HG03520 (cell line): ENCODE data around the gene AFAP1L1.

Experiments used
- ATAC-seq: cut with Tn5 transposase; IDR thresholded peaks from one replicate; pipeline ENCODE4 v1.9.1; 2021; ENCODE audit warnings: mild to moderate bottlenecking, moderate library complexity; ENCODE audit not compliant: unreplicated experiment

The AFAP1L1 gene

GRCh38 chr5:149283626-149284480 lies 12.2 kb downstream of the AFAP1L1 start:
- no peak for ATAC-seq

DNA sequence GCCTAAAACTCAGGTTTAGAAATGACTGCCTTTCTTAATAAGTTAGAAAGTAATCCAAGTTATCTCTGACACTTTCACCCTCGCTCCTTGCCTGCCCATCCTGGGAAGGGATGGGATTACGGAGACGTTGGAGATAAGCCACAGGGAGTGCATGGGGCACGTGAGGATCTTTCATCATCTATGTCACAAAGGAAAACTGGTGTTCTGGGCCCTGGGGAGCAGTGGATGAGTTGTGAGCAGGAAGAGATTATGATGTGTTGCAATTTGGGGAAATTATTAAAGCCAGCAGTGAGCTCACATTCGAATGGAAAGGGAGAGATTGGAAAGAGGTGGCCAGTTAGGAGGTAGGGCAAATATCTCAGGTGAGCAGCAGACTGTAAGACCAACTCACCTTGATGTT lies 12.8 kb downstream of the AFAP1L1 start:
- no peak for ATAC-seq

GRCh38 chr5:149285153-149285552 lies 13.5 kb downstream of the AFAP1L1 start:
- ATAC-seq: no peak

GRCh38 chr5:149288436-149288835 lies 16.8 kb downstream of the AFAP1L1 start:
- ATAC-seq: no peak

GRCh38 chr5:149289301-149289700 lies 17.6 kb downstream of the AFAP1L1 start:
- ATAC-seq: no peak

DNA sequence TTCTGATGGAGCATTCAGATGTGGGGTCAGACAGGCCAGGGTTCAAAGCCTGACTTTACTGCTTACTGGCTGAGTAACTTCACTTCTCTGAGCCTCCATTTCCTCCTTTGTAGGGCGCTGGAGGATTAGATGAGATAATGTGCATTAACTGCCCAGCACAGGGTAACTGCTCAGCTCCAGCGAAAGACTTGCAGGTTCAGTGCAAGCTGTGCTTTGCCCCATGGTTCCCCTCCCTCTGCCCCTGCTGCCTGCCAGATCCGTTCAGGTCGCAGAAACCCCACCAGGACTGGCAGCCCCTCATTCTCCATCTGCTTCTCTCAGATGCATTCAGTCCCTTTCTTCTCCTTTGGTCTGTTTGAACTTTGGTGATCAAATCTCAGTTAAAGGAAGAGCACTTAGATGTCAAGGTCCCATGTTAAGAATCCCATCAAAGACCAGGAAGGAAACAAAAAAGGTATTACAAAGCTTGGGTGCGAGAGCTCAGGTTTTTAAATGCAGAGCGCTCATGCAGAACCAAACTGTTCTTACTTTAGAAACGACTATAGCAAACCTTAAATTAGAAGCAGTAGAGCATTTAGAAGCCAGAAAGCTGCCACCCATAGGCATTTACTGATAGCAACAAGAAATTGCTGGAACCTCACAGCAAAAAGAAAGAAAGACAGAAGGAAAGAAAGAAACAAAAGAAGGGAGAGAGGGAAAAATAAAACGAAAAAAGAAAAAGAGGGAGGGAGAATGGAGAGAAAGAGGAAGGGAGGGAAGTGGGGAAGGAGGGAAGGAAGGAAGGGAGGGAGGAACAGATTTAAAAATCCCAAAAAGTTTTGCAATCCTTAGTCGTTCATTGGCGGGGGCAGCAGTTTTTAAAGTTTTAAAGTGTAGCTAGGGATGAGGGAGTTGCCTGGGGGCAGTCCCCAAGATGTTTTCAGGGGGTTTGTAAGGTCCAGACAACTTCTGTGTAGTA lies 23.5 kb downstream of the AFAP1L1 start:
- no peak for ATAC-seq

DNA sequence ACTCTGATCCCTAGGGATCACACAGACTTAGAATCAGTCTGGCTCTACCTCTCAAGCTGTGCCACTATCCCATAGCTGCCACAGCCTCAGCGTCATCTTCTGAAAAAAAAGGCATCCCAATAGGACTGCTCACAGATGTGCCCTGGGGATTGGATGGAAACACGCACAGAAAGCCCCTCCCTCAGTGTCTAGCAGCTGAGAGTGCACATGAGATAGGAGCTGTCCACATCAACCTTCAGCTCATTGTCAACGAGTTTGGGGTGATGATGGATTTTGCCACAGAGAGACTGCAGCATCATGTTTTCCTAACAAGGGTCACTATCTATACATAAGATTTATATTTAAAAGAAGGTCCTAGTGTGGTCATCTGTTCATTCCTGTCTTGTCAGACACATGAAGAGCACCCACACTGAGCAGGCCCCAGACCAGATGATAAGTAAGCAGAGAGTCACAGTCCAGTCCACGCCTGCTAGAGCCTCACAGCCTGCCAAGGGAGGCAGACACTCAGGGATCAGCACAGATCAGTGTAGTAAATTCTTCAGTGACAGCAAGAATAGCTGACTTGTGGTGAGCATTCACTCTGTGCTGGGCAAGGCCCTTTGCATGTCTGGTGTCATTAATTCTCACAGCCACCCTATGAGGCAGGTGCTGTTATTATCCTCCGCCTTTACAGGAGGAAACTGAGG lies 25.8 kb downstream of the AFAP1L1 start:
- ATAC-seq: no peak

GRCh38 chr5:149298163-149298562 lies 26.5 kb downstream of the AFAP1L1 start:
- no peak for ATAC-seq

- no peak for ATAC-seq
Measured at GRCh38 chr5:149298842-149299404, 27.3 kb downstream of the AFAP1L1 start.

DNA sequence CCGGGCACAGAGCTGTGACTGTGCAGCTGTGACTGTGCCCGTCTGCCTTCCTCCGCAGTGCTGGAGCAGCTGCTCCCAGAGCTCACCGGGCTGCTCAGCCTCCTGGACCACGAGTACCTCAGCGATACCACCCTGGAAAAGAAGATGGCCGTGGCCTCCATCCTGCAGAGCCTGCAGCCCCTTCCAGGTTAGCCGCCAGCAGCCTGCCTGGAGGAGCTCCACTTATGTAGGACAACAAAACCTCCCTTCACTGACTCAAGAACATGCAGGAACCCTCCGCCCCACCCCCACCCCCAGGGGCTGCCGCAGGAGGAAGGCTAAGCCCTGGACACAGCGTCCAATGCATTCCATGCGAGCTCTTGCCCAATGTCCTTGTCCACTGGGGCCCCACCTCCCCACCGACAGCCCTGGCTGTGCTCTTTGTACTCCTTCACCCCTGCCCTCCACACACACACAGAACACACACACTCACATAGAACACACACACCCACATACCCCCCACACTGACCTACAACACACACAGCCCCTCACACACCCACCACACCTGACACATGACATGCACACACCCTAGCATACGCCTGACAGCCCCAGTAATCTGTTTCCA lies 27.9 kb downstream of the AFAP1L1 start:
- ATAC-seq: no peak

- ATAC-seq: no peak
Measured at GRCh38 chr5:149300441-149300840, 28.8 kb downstream of the AFAP1L1 start.

GRCh38 chr5:149301049-149301743 lies 29.5 kb downstream of the AFAP1L1 start:
- ATAC-seq: no peak

DNA sequence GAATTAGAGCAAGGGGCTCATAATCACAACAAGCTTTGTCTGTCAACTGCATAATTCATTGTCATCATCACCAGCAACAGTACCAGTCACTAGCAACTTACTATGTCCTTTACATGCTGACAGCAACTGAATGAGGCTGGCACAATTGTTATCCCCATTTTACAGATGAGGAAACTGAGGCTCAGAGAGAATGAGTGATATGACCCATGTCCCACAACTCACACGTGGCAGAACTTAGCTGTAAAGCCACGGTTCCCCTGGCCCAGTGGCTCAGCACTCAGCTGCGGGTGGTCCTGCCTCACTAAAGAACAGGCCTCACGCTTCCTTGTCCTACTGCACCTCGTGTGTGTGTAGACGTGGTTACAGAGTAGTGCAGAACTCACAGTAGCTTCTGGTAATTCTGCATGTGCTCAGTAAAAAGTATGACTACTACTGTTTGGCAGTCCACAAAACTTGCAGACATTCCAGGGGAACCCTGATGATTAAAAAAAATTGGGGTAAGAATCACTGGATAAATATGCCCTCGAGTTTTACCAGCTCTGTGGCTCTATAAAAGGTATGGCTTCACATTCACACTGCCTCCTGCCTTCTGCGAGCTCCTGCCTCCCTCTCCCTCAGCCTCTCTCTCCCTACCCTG lies 30.2 kb downstream of the AFAP1L1 start:
- ATAC-seq: no peak

DNA sequence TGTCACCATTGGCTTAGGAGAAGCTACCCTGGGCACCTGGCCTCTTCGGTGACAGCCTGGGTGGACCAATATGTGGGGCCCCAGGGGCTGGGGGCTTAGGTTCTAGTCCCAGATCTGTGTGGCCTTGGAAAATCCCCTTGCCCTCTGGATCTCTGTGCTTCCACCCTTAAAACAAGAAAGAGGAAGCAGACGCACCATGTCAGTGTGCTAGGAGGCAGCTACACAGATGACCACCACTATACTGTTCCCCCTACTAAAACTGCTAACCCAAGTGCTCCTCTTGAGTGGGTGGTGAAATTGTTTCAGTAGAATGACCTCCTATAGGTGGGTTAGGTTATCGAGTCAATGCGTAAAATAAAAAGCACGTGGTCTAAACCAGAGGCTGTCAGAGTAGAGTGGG lies 31.0 kb downstream of the AFAP1L1 start:
- ATAC-seq: no peak

DNA sequence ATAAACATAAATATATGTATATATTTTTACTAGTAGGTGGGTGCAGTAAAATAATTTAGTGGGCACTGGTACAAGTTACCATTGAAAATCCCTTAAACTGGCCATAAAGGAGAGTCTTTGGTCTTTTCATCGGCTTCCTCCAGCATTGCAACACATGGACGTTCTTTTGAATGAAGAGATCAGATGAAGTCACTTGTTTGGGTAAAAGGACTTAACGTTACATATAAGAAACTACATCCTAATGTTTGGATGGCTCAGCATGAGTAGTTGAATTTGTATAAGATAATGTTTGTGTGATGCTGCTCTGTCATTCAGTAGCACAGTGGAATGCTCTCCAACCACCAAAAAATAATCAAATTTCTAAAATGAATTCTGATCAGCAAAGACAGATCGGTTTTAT lies 31.6 kb downstream of the AFAP1L1 start:
- ATAC-seq: no peak

DNA sequence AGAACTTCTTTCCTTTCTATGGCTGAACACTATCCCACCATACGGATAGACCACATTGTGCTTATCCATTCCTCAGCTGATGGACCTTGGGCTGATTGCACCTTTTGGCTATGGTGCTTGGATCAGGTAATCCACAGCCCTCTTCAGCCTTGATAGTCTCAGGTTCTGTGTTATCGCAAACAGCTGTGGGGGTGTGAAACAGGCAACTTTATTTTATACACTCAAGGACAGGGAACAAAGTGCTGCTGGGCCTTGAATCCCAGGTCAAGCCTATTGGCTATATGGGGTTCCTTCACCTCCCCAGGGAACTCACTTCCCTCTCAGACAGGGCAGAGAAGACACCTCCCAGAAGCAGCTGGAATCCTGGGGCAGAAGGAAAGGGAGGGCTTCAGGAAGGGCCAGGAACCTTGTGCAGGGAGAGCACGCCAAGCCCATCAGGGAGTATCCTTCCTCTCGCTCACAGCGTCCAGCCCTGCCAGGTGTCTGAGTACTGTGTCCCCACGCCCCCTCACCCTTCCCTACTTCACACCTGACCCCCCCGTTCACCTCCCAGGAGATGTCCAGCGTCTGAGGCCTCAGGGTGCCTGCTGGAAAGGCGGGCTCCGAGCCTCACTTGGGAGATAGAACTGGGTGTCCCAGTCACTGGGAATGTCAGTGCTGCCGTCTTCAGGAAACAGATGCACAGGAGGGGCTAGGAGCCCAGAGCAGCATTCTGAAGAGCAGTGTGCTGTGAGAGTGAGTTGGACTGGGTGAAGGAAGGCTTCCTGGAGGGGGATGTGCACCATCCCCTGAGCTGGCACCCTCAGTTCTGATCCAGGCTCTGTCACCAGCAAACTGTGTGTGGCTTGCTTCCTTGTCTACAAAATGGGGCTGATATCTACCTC lies 32.8 kb downstream of the AFAP1L1 start:
- ATAC-seq: no peak

DNA sequence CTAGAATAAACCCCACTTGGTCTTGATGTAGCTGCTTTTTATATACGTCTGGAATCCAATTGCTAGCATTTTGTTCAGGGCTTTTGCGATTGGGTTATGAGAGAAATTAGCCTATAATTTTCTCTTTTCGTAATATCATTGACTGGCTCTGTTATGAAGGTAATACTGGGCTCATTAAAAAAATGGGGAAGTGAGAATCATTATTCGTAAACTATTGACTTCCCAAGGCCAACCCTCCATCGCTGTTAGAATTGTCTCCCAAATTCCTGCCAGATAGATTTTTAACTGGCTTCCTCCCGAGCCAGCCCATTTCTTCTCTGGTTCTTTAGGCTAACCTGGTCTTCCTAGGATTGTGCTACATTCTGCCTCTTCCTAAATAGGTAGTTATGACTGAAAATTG lies 37.7 kb downstream of the AFAP1L1 start:
- no peak for ATAC-seq

GRCh38 chr5:149310488-149310887 lies 38.8 kb downstream of the AFAP1L1 start:
- ATAC-seq: no peak
